ENCODE data around the gene KPNA2. TPM values are rescaled to one million over a fixed set of nuclear protein-coding genes. Genes with fewer than 3 reads are reported as not detected.
A peak's percentile ranks its signal among the peaks of the same experiment; 100 is the strongest.

The KPNA2 gene
- total and polyA plus RNA-seq, 2 of the 8 experiments (the other 6 are each of a cell fraction or from before 2014, with no cell fraction given), result 413 to 612 TPM

- H2BK5ac ChIP-seq (ENCODE audit: low read depth, low read length), result no peak overlapping the region
- no peaks in the 10 kb centered on the region for H4K20me1 ChIP-seq (replicated peaks in 1 of 2; ENCODE audit: control insufficient read depth in 1 of 2, insufficient read depth in 2 of 2, low read length in 2 of 2)
- H2BK15ac ChIP-seq (ENCODE audit: low read length), result no peak overlapping the region
- H3K79me2 ChIP-seq (ENCODE audit: control insufficient read depth in 1 of 2, insufficient read depth in 2 of 2, low read length in 2 of 2), result no peaks in the 10 kb centered on the region
- H2BK20ac ChIP-seq (ENCODE audit: low read length), result no peak overlapping the region
- no peak overlapping the region for H3K4ac ChIP-seq (replicated peaks; ENCODE audit: insufficient read length, low read depth, low read length)
- ChIA-PET POLR2A (ENCODE audit: partially characterized antibody) (no interaction called here), CTCF (ENCODE audit: partially characterized antibody) (interaction anchor here (2.3 kb wide), 1 partner anchor 9 kb away, joined by 10 read pairs; no protein-coding TSS in a partner anchor)
- no peak overlapping the region for H3K56ac ChIP-seq (replicated peaks; ENCODE audit: insufficient read length, low read depth, low read length)
- H3K36me3 ChIP-seq (ENCODE audit: control insufficient read depth in 2 of 4, insufficient read depth in 4 of 4, low read length in 3 of 4), result no peaks in the 10 kb centered on the region
- no peak overlapping the region for H4K5ac ChIP-seq (ENCODE audit: insufficient read length, low read depth, low read length)
- H2BK120ac ChIP-seq (replicated peaks; ENCODE audit: low read depth, low read length), result no peak overlapping the region
- H3K4me1 ChIP-seq (replicated peaks in 1 of 4; ENCODE audit: control insufficient read depth in 3 of 4, insufficient read depth in 4 of 4, low read length in 3 of 4), result peaks cover 0 to 13% (median 6%) of the 10 kb centered on the region in 4 experiments; a peak in 3 of 7 replicates
- no peak overlapping the region for H2BK12ac ChIP-seq (ENCODE audit: low read depth, low read length)
- H3K27me3 ChIP-seq (replicated peaks in 1 of 4; ENCODE audit: control insufficient read depth in 3 of 4, extremely low read depth in 1 of 4, insufficient read depth in 3 of 4, low read length in 3 of 4), result peaks cover 0 to 21% (median 10%) of the 10 kb centered on the region in 4 experiments; a peak in 6 of 7 replicates
- H3K9me3 ChIP-seq (ENCODE audit: insufficient read depth in 2 of 2, low read depth in 1 of 2, low read length in 1 of 2), result no peaks in the 10 kb centered on the region; a peak in 1 of 4 replicates
- H3K4me2 ChIP-seq (ENCODE audit: insufficient read depth in 1 of 2, low read depth in 2 of 2, low read length in 2 of 2), result no peak overlapping the region
- no peak overlapping the region for H3K27ac ChIP-seq (ENCODE audit: low read depth, low read length)
- H3K23ac ChIP-seq (ENCODE audit: insufficient read length), result no peak overlapping the region
- DNase-seq (ENCODE audit: low read depth in 1 of 2, low spot score in 2 of 2) (no peak), FAIRE-seq (no peak)
- no peak overlapping the region for H3K4me3 ChIP-seq (ENCODE audit: extremely low read depth in 1 of 4, insufficient read depth in 2 of 4, low read depth in 3 of 4, low read length in 4 of 4)
- no peak overlapping the region for H3K9ac ChIP-seq (replicated peaks in 1 of 4; ENCODE audit: extremely low read depth in 1 of 4, low read depth in 3 of 4, low read length in 3 of 4)
- no peaks in the 10 kb centered on the region for H3K79me1 ChIP-seq (ENCODE audit: low read depth, low read length)
- no peak overlapping the region for H2AFZ ChIP-seq (ENCODE audit: low read length)
- no peak overlapping the region for H3K14ac ChIP-seq (ENCODE audit: insufficient read length)
- H3K18ac ChIP-seq (ENCODE audit: extremely low read depth, low read length), result no peak overlapping the region
- H4K8ac ChIP-seq (ENCODE audit: extremely low read depth, insufficient read depth, low read length), result peak overlapping the region; percentile 45; the same call in 1 of the 2 replicates
- H2AK5ac ChIP-seq (ENCODE audit: low read depth, low read length), result no peak overlapping the region
- peaks cover 9% of the 10 kb centered on the region; the same call in 1 of the 2 replicates for H3K23me2 ChIP-seq (ENCODE audit: low read depth, low read length)
- no peak overlapping the region for H4K91ac ChIP-seq (replicated peaks; ENCODE audit: insufficient read length, low read length)
- WGBS, 2 experiments (ENCODE audit: extremely low coverage in 1 of 2, insufficient coverage in 1 of 2, insufficient read length in 1 of 2, insufficient replicate concordance in 2 of 2, low coverage in 1 of 2, low lambda C conversion rate in 2 of 2, missing lambda C conversion rate in 1 of 2), result 93% methylated on average over 2 of the region's 2 CpGs; no CpG with 5 or more reads in 1 of the 2 experiments
- TF ChIP-seq JUND (IDR thresholded peaks at IDR 0.05; ENCODE audit: low read length) (no peak), CTCF (IDR thresholded peaks at IDR 0.05; ENCODE audit: control extremely low read depth in 1 of 3, insufficient read depth in 1 of 3, low read depth in 1 of 3, low read length in 3 of 3) (no peak), KDM1A (IDR thresholded peaks at IDR 0.05; ENCODE audit: borderline replicate concordance, low read length) (no peak), MAX (IDR thresholded peaks at IDR 0.05) (no peak), CBX5 (IDR thresholded peaks at IDR 0.05; ENCODE audit: low read depth, low read length) (no peak), CHD1 (IDR thresholded peaks at IDR 0.05; ENCODE audit: low read depth, low read length) (no peak), YY1 (IDR thresholded peaks at IDR 0.05; ENCODE audit: low read depth, low read length) (no peak), RAD21 (IDR thresholded peaks at IDR 0.05 in 1 of 2, conservative IDR thresholded peaks at IDR 0.05 in 1 of 2; ENCODE audit: low read depth in 2 of 2, low read length in 2 of 2) (no peak), POU5F1 (IDR thresholded peaks at IDR 0.05; ENCODE audit: low read depth, low read length) (no peak), PHF8 (conservative IDR thresholded peaks at IDR 0.05; ENCODE audit: low read depth, low read length) (no peak), EGR1 (IDR thresholded peaks at IDR 0.05; ENCODE audit: borderline replicate concordance, low read depth, low read length) (no peak)
Measured at GRCh38 chr17:67998466-67998865, 37.1 kb upstream of the KPNA2 start.

All from H1 (cell line).